DMS79 treated with DMSO at 0.1 percent for 48 hours (cell line): ENCODE measurements around the gene C4B.
"Not testable (repeated sequence)": the region's sequence is repeated elsewhere in the genome, so short reads cannot be mapped to it uniquely, and the experiment has no call there.

Experiments used
- DNase-seq: peaks from one replicate; lab custom pipeline; 2025; lab: John Stamatoyannopoulos, UW

Gene C4B

GRCh38 chr6:32014547-32014946 is at the start of gene C4B:
C4B (plus strand) TSS chr6:32014795; CDS start chr6:32014846, 51 bp downstream.
- DNase-seq = not testable (repeated sequence)

GRCh38 chr6:31965700-31966099 is 48.9 kb upstream of the C4B start:
- no peak for DNase-seq

- no peak for DNase-seq
These were observed 48.1 kb upstream of the C4B start for GRCh38 chr6:31966506-31966905.

- no peak for DNase-seq
These were observed 47.3 kb upstream of the C4B start for GRCh38 chr6:31966997-31967925.

GRCh38 chr6:31967926-31968320 is 46.7 kb upstream of the C4B start:
- no peak for DNase-seq

GRCh38 chr6:31968326-31968725 is 46.3 kb upstream of the C4B start:
- no peak for DNase-seq

GRCh38 chr6:31968791-31969711 is 45.5 kb upstream of the C4B start:
- DNase-seq = no peak

GRCh38 chr6:31969712-31970603 is 44.6 kb upstream of the C4B start:
- no peak for DNase-seq

GRCh38 chr6:31970604-31971271 is 43.9 kb upstream of the C4B start:
- DNase-seq = peak; percentile 59

GRCh38 chr6:31971279-31971992 is 43.2 kb upstream of the C4B start:
- DNase-seq = no peak

GRCh38 chr6:31971993-31972708 is 42.4 kb upstream of the C4B start, which contains the start of gene DXO:
DXO (minus strand) TSS chr6:31972138; CDS start chr6:31971675, 463 bp downstream.
- peak; percentile 99 for DNase-seq

GRCh38 chr6:31972709-31973350 is 41.8 kb upstream of the C4B start:
- no peak for DNase-seq

- DNase-seq = not testable (repeated sequence)
These were observed 38.5 kb upstream of the C4B start for GRCh38 chr6:31976065-31976464.

GRCh38 chr6:31977816-31978431 is 36.7 kb upstream of the C4B start:
- DNase-seq = no peak

GRCh38 chr6:31978831-31979230 is 35.8 kb upstream of the C4B start:
- DNase-seq = no peak

- DNase-seq = no peak
These were observed 35.2 kb upstream of the C4B start for GRCh38 chr6:31979238-31979898.

GRCh38 chr6:31980195-31980876 is 34.3 kb upstream of the C4B start:
- not testable (repeated sequence) for DNase-seq
